HG03354 (cell line): ENCODE data around the gene TRPC6.

Experiments
- ATAC-seq: cut with Tn5 transposase; IDR thresholded peaks from one replicate; pipeline ENCODE4 v1.9.1; 2021; ENCODE audit warnings: mild to moderate bottlenecking; ENCODE audit not compliant: unreplicated experiment, poor library complexity, severe bottlenecking

The TRPC6 gene

DNA sequence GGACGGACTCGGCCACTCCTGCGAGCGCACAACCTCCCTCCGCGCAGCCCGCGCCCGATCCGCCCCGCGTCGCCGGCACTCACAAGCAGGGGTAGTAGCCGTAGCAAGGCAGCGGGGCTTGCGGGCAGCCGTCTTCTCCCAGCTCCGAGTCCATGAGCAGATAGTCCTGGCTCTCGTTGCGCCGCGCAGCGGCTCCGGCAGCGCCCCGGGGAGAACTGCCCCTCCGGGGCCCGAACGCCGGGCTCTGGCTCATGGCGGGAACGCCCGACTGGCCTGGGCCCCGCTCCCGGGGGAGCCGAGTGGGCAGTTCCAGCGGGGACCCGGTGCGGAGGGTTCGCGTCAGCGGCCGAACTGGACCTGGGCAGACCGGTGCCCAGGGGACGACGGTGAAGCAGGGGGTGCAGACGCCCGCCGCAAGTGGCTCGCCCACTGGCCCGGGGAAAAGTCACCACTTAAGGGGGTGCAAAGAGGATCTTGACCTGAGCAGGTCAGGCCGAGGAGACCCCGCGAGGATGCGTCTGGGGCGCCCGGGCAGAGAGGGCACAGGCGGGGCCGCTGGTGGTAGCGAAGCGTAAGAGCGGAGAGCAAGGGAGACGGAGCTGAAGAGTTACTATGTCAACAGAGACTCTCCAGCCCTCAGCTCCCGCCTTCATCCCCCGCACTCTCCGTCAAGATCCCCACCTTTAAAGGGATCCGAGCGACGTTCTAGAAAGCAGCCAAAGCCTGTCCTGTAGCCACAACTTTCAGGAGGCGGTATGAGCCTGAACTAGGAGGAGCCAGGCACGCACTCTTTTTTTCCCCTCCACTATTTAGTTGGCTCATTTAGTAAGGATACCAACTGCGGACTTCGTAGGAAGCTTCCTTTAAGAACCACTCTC is at the start of gene TRPC6:
TSS of gene TRPC6 (minus strand) at position 757 of the 878 bp plus-strand sequence. CDS start at position 253, 504 bp downstream.
- ATAC-seq = no peak

DNA sequence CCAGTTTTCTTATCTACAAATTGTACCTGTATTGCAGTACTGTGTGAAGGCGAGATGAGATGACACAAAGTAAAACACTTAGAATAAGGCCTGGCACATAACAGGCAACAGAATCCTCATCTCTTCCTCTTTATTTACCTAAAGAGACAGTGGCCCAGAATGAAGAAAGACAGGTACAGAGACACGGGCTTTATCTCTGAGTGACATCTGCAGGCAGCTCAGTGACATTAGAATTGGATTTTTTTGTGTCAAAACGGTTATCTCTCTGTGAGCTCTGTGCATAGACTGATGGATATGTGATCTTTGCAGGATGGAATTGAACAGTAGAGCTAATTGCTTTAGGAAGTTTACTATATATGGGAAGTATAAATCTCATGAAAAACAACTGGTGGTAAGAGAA is 36.2 kb upstream of the TRPC6 start:
- ATAC-seq = no peak

DNA sequence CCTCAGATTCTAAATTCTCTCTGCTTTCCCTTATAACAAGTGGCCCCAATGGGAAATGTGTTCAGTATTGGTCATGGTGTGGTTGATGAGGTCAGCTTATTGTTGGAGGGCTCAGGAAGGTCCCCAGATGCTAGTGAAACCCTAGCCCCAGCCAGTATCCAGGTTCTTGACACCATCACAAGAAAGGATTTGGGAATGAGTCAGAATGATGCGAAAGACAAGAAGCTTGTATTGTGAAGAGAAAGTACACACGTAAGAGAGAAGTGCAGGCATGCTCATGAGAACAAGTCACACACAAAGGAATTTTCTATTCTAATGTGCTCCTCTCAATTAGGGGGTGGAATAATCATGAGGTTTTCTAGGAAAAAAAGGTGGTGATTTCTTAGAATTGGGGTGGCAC is 34.9 kb upstream of the TRPC6 start:
- no peak for ATAC-seq

DNA sequence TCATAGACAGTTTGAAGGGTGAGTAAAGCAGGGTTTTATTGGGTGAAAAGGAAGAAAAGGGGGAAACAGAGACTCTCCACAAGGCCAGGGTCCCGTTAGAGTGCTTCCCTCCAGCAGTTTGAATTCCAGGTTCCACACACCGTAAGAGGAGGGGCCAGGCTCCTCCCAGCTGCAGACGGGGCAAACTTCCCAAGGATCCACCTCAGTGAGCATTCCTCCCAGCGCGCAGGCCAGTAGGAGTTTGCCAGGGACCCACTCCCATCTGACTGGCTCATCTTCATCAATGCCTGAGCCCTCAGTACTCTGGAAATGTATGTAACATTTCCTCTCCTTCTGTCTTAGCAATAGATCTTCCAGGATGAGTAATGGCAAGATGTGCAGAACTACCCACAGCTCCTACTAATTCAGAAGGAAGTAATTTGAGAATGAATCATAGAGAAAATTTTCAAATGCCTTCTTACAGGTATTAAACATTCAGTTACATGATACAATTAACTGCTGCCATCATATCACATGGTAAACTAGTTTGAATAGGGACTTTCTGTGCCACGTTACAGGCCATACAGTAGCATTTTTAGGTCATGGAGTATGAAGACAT is 34.0 kb upstream of the TRPC6 start:
- ATAC-seq = no peak

DNA sequence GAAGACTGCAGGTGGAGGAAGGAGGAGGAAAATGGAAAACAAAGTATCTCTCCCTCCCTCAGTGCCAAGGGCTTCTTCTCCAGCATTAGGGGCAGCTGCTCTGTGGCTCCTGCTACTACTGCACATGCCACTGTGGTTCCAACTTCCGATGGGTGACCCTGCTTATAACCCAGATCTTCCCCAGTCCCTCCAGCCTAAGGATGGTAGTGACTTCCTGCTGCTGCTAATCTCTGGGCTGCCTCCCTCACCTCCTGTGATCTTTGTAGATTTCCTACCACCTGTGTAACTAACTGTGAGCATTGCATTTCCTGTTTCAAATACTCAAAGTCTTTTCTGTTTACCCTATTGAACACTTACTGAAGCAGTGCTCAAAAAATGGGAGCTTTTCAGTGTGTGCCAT is 28.7 kb upstream of the TRPC6 start:
- no peak for ATAC-seq

DNA sequence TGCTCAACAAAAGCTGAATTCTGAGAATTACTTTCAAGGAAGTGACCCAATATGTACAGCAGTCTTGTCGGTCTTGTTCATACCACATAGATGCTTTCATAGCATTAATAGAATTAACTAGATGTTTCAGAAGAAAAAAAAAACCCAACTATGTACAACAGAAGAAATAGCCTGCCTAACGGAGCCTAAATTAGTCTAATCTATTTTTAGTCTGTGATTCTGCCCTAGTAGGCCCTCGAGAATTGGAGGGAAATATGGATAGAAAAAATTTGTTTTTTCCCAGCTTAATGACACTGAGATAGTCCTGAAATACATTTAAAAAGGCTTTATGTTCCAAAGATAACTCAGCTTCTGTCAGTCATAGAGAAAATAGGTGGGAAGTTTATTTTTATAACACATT is 17.1 kb upstream of the TRPC6 start:
- ATAC-seq = no peak

DNA sequence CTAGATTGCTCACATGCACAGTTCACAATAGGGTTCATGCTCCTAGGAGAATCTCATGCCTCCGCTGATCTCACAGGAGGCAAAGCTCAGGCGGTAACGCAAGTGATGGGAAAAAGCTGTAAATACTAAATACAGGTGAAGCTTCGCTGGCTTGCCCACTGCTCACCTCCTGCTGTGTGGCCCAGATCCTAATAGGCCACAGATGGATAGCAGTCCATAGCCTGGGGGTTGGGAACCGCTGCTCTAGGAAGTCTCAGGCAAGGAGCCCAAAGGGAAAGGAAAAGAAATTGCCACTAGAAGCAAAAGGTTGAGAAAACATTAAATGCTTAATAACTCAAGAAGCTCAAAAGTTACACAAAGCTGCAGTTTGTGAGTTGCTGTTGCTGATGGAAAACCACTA is 3.2 kb upstream of the TRPC6 start:
- no peak for ATAC-seq

DNA sequence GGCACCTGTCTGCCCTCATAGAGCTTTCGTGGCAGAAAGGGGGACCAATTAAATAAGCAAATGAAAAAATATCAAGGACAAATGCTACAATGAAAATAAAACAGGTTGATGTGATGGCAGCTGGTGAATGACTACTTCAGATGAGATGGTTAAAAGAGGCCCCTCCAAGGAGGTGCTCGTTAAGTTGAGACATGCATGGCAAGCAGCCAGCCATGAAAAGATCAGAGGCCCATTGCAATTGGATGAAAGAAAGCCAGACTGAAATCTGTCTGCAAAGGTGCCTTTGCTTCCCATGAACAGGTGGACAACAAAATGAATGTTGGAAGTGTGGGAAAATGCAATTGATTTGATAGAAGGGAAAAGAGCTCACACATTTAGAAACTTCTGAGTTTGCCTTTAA is 848 bp upstream of the TRPC6 start:
- ATAC-seq = no peak

DNA sequence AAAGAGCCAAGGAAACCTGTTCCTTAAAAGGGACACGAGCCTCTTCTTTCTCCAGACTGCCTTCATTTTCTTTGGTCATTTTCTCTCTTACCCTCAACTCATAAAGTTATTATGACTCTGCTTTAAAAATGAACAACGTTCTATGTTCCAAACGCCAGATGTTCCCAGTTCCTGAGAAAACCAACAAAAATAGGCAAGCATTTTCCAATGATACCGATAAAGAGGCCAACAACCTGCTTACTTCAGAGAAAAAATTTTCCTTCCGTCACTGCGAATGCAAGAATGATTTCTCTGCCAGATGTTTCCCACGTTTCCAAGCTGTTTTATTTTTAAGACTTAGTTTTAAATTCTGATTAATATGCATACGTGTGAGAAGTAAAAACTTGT is 315 bp upstream of the TRPC6 start:
- no peak for ATAC-seq

DNA sequence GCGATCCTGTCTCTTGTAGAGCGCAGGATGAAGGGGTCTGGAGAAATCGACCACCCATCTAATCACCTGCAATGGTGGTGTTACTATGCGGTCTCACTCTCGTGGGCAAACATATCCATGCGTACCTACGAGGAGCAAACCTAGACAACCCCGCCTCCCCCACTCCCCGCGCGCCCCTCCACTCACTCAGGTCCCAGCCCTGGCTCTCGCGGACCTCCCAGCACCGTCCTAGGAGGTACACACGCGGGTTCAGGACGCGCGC is 887 bp downstream of the TRPC6 start:
- ATAC-seq = no peak

DNA sequence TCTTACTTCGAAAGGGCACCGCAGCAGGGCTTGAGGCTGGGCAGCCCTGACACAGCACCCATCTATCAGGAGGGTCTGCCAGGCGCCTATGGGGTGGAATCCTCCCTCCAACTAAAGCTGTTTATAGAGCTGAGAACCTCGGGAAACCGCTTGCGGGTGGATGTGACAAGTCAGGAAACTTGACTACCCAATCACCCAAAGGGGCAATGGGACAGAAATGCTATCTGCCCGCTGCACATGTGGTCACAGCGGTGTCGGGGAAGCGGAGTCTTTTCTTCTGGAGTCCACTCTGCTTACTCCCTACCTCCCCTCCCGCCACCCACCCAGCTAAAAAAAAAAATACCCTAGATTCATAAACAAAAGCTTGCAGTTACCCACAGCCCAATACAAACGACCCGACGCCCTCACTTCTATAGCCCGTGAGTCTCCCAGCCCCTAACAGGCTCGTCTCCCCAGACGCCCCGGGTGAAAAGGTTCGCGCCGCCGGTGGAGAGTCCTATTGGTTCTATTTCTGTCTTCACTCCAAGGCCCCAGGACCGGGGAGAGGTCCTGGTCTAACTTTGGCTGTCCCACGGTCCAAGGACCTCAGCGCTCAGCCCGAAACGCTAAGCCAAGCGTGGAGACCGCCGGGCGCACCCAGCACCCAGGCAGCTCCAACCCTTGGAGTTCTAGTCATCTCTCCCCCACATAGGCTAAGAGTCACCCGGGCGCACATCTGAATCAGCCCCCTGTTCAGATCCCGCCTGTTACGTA is 1.4 kb downstream of the TRPC6 start:
- ATAC-seq = no peak

DNA sequence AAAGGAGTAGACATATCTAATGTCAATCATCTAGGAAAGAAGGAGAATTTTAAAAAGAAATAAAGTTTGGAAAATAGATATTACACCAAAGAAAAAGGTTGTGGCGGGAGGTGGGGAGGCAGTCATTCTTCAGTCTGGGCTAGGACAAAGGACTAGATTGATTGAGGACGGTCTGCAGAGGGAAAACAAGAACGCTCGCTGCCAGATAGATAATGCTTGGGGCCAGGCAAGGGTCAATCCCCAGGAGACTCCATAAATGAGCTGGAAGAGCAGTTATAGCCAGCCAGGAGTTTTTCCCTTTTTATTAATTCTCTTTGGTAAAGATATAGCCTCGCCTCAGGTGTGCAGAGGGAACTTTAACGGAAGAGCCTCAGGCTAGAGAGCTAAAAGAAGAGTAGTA is 6.3 kb downstream of the TRPC6 start:
- no peak for ATAC-seq

DNA sequence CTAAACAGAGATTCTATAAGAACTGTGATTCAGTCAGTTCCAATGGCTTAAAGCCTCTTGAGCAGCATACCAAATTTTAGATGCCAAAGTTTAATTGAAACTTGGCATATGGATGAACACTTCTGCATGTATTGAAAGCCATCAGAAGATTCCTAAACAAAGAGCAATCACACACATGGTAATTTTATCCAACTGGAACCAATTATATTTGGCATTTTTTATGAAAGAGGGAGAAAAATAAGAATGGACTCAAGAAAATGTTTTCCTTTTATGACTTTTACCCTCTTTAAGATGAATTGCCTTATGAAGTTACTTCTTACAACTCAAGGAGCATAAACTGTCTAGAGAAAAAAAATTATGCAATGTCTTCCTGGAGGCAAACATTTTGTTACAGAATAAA is 7.4 kb downstream of the TRPC6 start:
- no peak for ATAC-seq

DNA sequence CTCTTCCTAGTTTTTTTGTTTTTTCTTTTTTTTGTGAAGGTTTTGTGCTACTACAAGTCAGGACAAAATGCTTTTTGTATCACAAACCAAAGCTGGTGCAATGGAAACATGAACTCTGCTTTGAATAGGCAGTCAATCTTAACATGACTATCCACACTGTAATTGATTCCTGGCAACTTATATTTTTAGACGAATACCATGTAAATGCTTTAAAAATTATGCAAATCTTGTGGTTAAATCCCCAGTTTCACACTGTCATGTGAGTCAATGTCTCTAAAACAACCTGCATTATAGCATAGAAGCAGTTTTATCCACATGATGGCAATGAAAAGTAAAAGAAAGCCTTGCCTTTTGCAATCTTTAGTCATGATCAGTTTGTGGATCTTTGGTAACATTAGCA is 8.9 kb downstream of the TRPC6 start:
- ATAC-seq = no peak

DNA sequence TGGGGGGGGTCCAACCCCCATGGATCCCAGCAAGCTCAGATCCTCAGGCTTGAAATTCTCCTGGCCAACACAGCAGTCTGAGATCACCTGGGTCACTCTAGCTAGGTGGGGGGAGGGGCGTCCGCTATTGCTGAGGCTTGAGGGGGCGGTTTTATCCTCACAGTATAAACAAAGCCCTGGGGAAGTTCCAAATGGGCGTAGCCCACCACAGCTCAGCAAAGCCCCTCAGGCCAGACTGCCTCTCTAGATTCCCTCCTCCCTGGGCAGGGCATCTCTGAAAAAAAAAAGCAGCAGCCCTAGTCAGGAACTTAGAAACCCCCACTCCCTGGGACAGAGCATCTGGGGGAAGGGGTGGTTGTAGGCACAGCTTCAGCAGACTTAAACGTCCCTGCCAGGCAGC is 16.7 kb downstream of the TRPC6 start:
- ATAC-seq = no peak

DNA sequence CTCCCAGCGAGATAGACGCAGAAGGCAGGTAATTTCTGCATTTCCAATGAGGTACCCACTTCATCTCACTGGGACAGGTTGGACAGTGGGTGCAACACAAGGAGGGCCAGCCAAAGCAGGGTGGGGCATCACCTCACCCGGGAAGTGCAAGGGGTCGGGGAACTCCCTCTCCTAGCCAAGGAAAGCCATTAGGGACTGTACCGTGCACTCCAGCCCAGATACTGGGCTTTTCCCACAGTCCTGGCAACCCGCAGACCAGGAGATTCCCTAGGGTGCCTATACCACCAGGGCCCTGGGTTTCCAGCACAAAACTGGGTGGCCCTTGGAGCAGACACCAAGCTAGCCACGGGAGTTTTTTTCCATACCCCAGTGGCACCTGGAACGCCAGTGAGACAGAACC is 17.2 kb downstream of the TRPC6 start:
- no peak for ATAC-seq

DNA sequence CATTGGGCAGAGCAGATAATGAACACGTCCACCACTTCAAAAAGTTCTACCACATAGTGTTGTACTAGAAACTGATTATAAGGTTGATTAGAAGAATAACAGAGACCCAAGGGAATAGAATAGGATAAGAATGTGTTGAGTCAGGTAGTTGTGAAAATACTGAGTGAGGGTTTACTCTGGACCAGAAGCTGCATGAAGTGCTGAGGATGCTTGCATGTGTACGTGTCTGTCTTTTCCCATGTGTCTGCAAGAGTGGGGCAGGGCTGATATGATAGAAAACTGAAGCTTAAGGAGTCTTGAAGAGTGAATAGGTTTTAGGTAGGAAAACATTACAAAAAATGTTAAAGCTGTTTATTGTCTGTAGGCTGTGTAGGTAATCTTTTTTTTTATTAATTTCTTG is 20.6 kb downstream of the TRPC6 start:
- no peak for ATAC-seq

DNA sequence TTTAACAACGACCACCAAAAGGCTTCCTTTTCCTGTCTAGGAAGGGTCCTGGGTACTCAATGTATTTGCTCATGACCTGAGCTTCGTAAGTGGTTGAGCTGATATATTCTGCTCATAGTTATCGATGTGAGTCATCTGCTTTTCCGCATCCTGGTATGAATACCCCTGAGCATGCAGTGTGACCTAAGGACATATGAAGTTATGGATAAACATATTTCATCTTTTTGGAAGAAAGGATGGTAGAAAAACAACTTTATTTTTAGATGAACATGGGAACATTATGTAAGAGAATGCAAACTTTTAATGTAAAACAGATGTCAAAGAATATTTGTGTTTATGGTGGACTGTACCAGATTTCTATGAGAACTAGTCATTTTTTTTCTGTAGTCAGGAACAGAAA is 28.4 kb downstream of the TRPC6 start:
- ATAC-seq = no peak

DNA sequence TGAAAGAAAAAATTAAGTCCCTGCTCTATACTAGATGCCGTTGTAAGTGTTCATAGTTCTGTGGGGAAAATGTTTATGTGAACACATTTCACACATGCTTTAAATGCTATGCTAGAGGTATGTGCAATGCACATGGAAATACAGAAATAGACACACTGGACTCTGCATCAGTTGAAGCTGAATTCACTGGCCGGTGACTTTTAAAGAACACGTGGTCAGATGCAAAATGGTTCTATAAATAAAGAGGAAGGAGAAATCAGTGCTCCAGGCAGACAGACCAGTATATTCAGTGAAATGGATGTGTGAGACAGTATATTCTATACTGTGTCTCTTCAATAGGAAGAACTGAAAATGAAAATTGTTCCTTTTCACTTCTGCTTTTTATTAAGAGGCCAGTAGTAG is 29.9 kb downstream of the TRPC6 start:
- peak; percentile 96 for ATAC-seq

DNA sequence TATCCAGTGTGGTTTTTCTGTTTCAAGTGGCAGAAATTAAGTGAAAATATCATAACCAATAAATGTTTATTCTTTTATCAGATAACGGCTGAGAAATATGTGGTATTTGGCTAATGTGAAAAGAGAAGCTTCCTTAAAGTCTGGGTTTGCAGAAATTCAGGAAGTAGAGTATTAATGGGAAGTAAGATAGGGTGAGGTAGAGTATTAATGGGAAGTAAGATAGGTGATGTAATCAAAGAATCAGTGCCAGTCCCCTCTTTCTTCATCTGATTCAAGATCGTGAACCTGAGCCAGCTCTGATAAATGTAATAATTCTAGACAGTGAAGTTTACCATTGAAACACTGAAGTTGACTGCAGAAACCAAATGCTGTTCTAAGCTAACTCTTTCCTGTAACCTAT is 30.9 kb downstream of the TRPC6 start:
- ATAC-seq = no peak

DNA sequence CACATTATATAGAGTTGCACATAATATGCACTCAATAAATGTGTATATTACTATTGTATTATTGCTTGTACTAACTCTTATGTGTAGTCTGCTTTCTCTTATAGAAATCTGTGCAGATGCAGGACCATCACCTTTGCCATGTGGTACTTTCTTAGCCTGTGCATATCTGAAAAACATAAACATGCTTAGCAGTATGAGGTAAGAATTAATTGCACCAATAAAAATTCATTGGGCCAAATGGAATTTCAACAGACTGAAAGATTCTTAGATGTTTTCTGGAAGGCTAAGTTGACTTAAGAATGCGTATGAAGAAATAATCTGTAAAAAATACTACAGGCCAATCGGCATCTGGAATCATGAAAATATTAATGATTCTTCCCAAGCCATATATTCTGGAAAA is 55.3 kb downstream of the TRPC6 start:
- ATAC-seq = no peak
